Ovary (tissue), 9 donors: ENCODE results near the gene MEGF10. TPM values are rescaled to one million over a fixed set of nuclear protein-coding genes. Genes with fewer than 3 reads are reported as not detected.
"Not testable (repeated sequence)": the region's sequence is repeated elsewhere in the genome, so short reads cannot be mapped to it uniquely, and the experiment has no call there.

Experiments
- DNase-seq, 5 donors: peaks; one replicate each; pipeline ENCODE4 v3.0.0-alpha.2; 2019 to 2020
- H3K27ac ChIP-seq, 2 donors: fragments of 200-600 bp; one replicate each; pipeline versions ENCODE4 v1.5.1 to v1.8.0; 2019 to 2022
- H3K27me3 ChIP-seq: fragments of 200-600 bp; one replicate; pipeline ENCODE4 v1.8.0; 2022
- H3K36me3 ChIP-seq: fragments of 200-600 bp; sonication (generic); one replicate; pipeline ENCODE4 v1.5.1; 2019
- H3K4me1 ChIP-seq: one replicate; pipeline ENCODE4 v1.8.1; 2013; ENCODE audit warnings: mild to moderate bottlenecking, moderate library complexity; ENCODE audit not compliant: insufficient read depth
- H3K4me3 ChIP-seq: fragments of 200-600 bp; sonication (generic); one replicate; pipeline ENCODE4 v1.5.1; 2017
- H3K9me3 ChIP-seq, 2 donors: fragments of 200-600 bp in 1 of 2; sonication (generic) in 1 of 2; one replicate each; pipeline versions ENCODE4 v1.5.1 to v1.8.1; 2013 to 2019; ENCODE audit warnings: mild to moderate bottlenecking in 1 of 2, moderate library complexity in 1 of 2
- EP300 ChIP-seq: sonication (generic); formaldehyde crosslinking; IDR thresholded peaks from one replicate; pipeline ENCODE4 v1.6.1; 2017; ENCODE audit warnings: antibody characterized with exemption
- POLR2A ChIP-seq: fragments of 450-650 bp; IDR thresholded peaks from one replicate; pipeline ENCODE4 v1.6.1; 2017; ENCODE audit warnings: antibody characterized with exemption, mild to moderate bottlenecking, moderate library complexity
- WGBS, 3 donors: extraction: QIAGEN DNeasy Blood & Tissue Kit in 1 of 3; methylation state at CpG; one replicate each; pipeline versions ENCODE4 v1.1.5 to v1.1.7; 2013 to 2017; 5-methylcytosine and 5-hydroxymethylcytosine counted together
- intact Hi-C, 4 donors: fragments of 100-400 bp; cut with DNase I; formaldehyde crosslinking; loops; one replicate each; pipeline versions ENCODE4 v1.11.0 to v1.15.1; 2022 to 2023
- polyA plus RNA-seq, 2 donors: library from polyadenylated mRNA; stranded (reverse); fragments of 200-250 nt in 1 of 2; fragments of 350-450 nt in 1 of 2; fragmentation: Illumina TruSeq in 1 of 2; extraction: RNeasy Lipid Tissue Mini Kit (QIAGEN cat#74804) in 1 of 2; gene quantifications; one replicate each; pipeline ENCODE4 v1.2.3, GENCODE V29; 2013 to 2014
- total RNA-seq, 7 donors: library from RNA; depleted of rRNA in 2 of 7; stranded (reverse); fragments of >200 nt in 2 of 7; fragmentation: NEBNext Ultra II Directional in 3 of 7; extraction: Animal tissue kit (Norgen Biotek cat#: 25700) in 3 of 7; gene quantifications; one replicate each; pipeline versions ENCODE4 v1.1.0 to v1.2.4, GENCODE V29; 2016 to 2023
- TF ChIP-seq, protein P1 (sequence below), 3 donors: fragments of 450-650 bp in 2 of 3; fragments of 200-600 bp in 1 of 3; IDR thresholded peaks; one replicate each; pipeline versions ENCODE4 v1.5.1 to v1.8.0; 2016 to 2022; ENCODE audit warnings: antibody characterized with exemption in 3 of 3, mild to moderate bottlenecking in 1 of 3
- donor health status: DM: no; HTN: no; CAD: no; lungs with moderate emphysema.
- donor health status: DM: no; HTN: no; CAD: no.
- donor health status: Bipolar disorder and iron deficiency.
- donor health status: DM: yes; HTN: yes; CAD: no.
- donor health status: DM: no; HTN: no; CAD: no.
- donor health status: DM: yes; HTN: yes; CAD: no.

MEGF10 gene
- total and polyA plus RNA-seq, 9 donors = 0.10 to 1.2 (median 0.51) TPM; not detected in 1

DNA sequence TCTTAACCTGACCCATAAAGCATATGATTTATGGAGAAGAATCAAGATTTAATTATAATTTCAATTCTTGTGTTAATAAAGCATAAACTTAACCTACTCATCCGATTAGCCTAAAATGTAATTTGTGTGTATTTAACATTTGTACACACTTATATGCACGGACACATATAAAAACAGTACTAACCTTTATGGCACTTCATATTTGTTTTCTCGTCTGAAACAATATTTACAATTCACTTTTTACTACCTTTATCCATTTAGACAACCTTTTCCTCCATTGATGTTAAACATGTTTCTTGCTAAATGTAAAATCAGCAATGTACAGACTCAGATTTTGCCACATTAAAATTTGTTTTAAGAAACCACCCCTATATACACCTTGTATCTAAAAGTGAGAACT is 22.8 kb downstream of the MEGF10 start:
- Histone ChIP-seq H3K27me3 (no peaks in the 10 kb centered on the region), H3K4me1 (no peaks in the 10 kb centered on the region), H3K9me3 (no peaks in the 10 kb centered on the region), H3K36me3 (no peaks in the 10 kb centered on the region), H3K27ac (no peak overlapping the region), H3K4me3 (no peak overlapping the region)
- intact Hi-C loops = no loop called here
- no peak for DNase-seq
- 91 to 95% (median 92%) methylated on average over 3 of the region's 3 CpGs for WGBS, 3 donors
- no peak for TF ChIP-seq POLR2A
- TF ChIP-seq, protein P1, sequence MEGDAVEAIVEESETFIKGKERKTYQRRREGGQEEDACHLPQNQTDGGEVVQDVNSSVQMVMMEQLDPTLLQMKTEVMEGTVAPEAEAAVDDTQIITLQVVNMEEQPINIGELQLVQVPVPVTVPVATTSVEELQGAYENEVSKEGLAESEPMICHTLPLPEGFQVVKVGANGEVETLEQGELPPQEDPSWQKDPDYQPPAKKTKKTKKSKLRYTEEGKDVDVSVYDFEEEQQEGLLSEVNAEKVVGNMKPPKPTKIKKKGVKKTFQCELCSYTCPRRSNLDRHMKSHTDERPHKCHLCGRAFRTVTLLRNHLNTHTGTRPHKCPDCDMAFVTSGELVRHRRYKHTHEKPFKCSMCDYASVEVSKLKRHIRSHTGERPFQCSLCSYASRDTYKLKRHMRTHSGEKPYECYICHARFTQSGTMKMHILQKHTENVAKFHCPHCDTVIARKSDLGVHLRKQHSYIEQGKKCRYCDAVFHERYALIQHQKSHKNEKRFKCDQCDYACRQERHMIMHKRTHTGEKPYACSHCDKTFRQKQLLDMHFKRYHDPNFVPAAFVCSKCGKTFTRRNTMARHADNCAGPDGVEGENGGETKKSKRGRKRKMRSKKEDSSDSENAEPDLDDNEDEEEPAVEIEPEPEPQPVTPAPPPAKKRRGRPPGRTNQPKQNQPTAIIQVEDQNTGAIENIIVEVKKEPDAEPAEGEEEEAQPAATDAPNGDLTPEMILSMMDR (IDR thresholded peaks at IDR 0.05) = no peak
- TF ChIP-seq EP300 = no peak

DNA sequence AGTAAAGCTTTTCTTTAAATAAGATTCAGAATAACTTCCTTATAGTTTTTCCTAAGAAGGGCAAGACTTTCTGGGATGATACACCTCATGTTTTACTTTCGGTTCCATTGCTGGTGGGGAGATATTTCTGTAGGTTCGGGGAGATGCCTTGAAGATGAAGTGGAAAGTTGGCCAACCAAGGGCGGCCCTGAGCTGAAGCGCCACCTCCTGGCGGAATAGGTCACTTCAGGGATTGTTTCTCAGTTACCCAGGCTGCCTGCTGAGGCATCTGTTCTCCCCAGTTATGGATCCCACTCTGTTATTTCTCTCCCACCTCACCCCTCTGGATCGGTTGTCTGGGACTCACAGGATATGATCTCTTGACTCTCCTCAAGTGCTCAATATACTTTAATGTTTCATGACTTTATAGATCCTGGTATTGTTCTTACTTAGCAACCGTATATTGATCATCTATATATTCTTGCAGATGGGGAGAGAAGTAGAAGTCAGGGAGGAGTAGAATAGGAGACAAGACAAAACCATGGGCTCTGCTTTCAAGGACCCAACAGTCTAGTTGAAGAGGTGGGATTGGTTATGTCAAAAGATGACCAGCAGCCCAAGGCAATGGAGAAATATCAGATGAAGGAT is 23.4 kb downstream of the MEGF10 start:
- intact Hi-C loops = no loop called here
- Histone ChIP-seq H3K27me3 (no peaks in the 10 kb centered on the region), H3K36me3 (no peaks in the 10 kb centered on the region), H3K9me3 (no peaks in the 10 kb centered on the region), H3K4me3 (no peak overlapping the region), H3K27ac (no peak overlapping the region), H3K4me1 (no peaks in the 10 kb centered on the region)
- TF ChIP-seq, protein P1 (IDR thresholded peaks at IDR 0.05) = no peak
- TF ChIP-seq POLR2A (no peak), EP300 (no peak)
- peak in 4 of 5 donors; percentile 25 to 63 (median 41) for DNase-seq
- 54 to 58% (median 54%) methylated on average over 7 of the region's 7 CpGs for WGBS, 3 donors

DNA sequence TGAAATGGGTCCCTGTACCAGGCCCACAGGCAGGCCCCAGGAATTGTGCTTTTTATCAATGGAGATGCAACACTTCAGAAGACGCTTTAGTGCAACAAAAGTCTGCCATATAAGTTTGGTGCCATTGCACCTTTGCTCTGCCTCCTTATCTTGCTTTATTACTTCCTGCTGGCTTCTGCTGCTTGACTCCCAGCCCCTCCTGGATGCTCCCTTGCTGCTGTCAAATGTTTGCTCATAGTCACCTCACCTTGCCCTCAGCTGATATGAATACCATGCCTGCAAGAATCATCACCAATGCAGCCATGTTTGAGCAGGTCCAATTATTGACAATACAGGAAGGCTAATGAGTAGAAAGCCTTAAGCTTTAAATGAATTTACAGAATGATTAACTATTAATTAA is 25.4 kb downstream of the MEGF10 start:
- intact Hi-C loops = no loop called here
- WGBS, 3 donors = 90 to 97% (median 92%) methylated on average over 1 of the region's 1 CpG
- Histone ChIP-seq H3K4me1 (no peaks in the 10 kb centered on the region), H3K36me3 (no peaks in the 10 kb centered on the region), H3K27ac (no peak overlapping the region), H3K4me3 (no peak overlapping the region), H3K27me3 (no peaks in the 10 kb centered on the region), H3K9me3 (no peaks in the 10 kb centered on the region)
- no peak for DNase-seq
- TF ChIP-seq POLR2A (no peak), EP300 (no peak)
- TF ChIP-seq, protein P1 (IDR thresholded peaks at IDR 0.05) = no peak

DNA sequence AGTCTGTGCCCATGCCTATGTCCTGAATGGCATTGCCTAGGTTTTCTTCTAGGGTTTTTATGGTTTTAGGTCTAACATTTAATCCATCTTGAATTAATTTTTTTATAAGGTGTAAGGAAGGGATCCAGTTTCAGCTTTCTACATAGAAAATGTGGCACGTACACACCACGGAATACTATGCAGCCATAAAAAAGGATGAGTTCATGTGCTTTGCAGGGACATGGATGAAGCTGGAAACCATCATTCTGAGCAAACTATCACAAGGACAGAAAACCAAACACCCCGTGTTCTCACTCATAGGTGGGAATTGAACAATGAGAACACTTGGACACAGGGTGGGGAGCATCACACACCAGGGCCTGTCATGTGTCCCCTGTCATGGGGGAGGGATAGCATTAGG is 26.8 kb downstream of the MEGF10 start:
- H3K36me3 ChIP-seq, H3K27ac ChIP-seq, H3K4me1 ChIP-seq, H3K9me3 ChIP-seq, H3K4me3 ChIP-seq, DNase-seq, H3K27me3 ChIP-seq, intact Hi-C loops: not testable (repeated sequence)
- 89 to 93% (median 93%) methylated on average over 3 of the region's 3 CpGs for WGBS, 3 donors

DNA sequence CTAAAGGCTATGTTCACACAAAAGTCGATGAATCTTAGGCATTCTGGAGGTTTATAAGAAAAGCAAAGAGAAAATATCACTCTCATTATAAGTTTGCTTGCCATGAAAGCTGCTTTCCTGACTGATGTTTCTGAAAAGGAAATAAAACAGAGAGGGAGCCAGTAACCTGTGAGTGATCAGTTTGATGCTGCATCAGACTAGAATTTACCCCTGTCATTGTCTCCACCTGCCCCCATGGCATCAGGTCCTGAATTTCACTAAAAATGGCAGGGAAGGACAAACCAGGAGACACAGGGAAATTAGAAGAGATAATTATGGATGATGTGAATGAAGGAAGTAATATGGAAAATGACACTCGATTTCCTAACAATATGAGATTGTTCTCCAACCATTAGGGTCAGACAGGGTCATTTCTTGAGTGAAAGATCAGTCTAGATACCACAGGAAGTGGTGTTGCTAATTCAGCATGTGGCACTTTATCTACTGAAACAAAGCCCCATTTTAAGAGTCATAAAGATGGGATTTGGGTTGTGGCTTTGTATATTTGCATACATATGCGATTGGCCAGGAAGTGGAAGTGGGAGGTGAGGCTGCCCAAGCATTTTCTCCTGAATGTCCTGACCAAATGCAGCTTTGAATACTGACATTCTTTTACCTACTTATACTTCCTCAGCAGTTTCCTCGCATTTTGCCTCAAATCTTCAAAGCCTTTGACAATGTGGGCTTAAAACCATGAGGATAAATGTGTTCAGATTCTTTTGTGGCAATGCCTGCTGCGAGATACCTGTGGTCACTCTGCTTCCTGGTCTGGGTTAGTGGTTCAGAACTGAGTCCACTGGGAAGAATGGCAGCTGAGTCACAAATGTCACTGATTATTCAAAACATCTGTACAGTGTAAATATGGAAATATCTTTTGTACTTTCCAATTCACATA is 29.7 kb downstream of the MEGF10 start:
- Histone ChIP-seq H3K4me1 (no peaks in the 10 kb centered on the region), H3K27me3 (no peaks in the 10 kb centered on the region), H3K36me3 (no peaks in the 10 kb centered on the region), H3K27ac (no peak overlapping the region), H3K4me3 (no peak overlapping the region), H3K9me3 (no peaks in the 10 kb centered on the region)
- 59 to 70% (median 59%) methylated on average over 5 of the region's 5 CpGs for WGBS, 3 donors
- TF ChIP-seq POLR2A (no peak), EP300 (no peak)
- TF ChIP-seq, protein P1 (IDR thresholded peaks at IDR 0.05) = no peak
- DNase-seq = no peak
- intact Hi-C loops = no loop called here
